ENCODE results near the gene TEPSIN. TPM values are rescaled to one million over a fixed set of nuclear protein-coding genes. Genes with fewer than 3 reads are reported as not detected.

TEPSIN gene
- total and polyA plus RNA-seq, 2 of the 8 experiments (the other 6 are each of a cell fraction or from before 2014, with no cell fraction given) = 22.9 to 28.0 TPM

- TF ChIP-seq CTCF (IDR thresholded peaks at IDR 0.05; ENCODE audit: control extremely low read depth in 1 of 3, insufficient read depth in 1 of 3, low read depth in 1 of 3, low read length in 3 of 3) = no peak
These were observed 10.6 kb upstream of the TEPSIN start (continued) for GRCh38 chr17:81249223-81250040.

Data from H1 (cell line).